ENCODE results near the gene MTRF1L. TPM values are rescaled to one million over a fixed set of nuclear protein-coding genes. Genes with fewer than 3 reads are reported as not detected.

MTRF1L gene
- polyA plus RNA-seq, 1 donor (not counting 4 experiments of a cell fraction or from before 2014, with no cell fraction given): 19.0 TPM

DNA sequence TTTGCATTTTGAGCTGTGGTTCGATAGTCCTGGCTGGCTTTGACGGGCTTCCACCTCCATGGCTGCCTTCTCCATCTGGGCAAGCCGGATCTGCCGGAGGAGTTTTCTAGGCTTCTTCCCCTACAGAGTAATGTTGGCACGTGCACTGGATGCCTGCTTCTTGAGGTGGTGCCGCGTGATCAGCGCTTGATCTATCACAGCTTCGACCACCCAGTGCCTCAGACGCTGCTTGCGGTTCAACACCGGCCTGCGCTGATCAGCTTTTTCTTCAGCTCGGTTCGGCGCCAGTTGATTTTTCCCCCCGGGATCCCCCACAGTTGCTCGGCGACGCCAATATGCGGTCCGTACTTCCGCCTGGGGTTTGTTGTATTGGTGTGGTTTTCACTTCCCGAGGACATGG is 43.2 kb downstream of the MTRF1L start:
- FAIRE-seq: no peak
- TF ChIP-seq EZH2 (IDR thresholded peaks at IDR 0.05; ENCODE audit: low read length): no peak
- TF ChIP-seq, protein P1, sequence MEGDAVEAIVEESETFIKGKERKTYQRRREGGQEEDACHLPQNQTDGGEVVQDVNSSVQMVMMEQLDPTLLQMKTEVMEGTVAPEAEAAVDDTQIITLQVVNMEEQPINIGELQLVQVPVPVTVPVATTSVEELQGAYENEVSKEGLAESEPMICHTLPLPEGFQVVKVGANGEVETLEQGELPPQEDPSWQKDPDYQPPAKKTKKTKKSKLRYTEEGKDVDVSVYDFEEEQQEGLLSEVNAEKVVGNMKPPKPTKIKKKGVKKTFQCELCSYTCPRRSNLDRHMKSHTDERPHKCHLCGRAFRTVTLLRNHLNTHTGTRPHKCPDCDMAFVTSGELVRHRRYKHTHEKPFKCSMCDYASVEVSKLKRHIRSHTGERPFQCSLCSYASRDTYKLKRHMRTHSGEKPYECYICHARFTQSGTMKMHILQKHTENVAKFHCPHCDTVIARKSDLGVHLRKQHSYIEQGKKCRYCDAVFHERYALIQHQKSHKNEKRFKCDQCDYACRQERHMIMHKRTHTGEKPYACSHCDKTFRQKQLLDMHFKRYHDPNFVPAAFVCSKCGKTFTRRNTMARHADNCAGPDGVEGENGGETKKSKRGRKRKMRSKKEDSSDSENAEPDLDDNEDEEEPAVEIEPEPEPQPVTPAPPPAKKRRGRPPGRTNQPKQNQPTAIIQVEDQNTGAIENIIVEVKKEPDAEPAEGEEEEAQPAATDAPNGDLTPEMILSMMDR (optimal IDR thresholded peaks at IDR 0.05 in 1 of 3, IDR thresholded peaks at IDR 0.05 in 1 of 3, conservative IDR thresholded peaks at IDR 0.05 in 1 of 3; ENCODE audit: extremely low read depth in 1 of 3, insufficient read depth in 2 of 3, low read length in 3 of 3): no peak
- Histone ChIP-seq H3K9ac (ENCODE audit: control insufficient read depth, extremely low read depth, insufficient read depth, low read length) (no peak overlapping the region), H3K36me3 (ENCODE audit: control insufficient read depth in 2 of 2, extremely low read depth in 1 of 2, insufficient read depth in 2 of 2, low read length in 2 of 2) (no peaks in the 10 kb centered on the region), H3K4me3 (ENCODE audit: control insufficient read depth in 2 of 3, extremely low read depth in 1 of 3, insufficient read depth in 2 of 3, low read depth in 1 of 3, low read length in 3 of 3) (no peak overlapping the region), H3K9me3 (ENCODE audit: control insufficient read depth, low read depth, low read length) (no peaks in the 10 kb centered on the region), H2AFZ (ENCODE audit: control insufficient read depth, low read length) (no peak overlapping the region), H3K27me3 (ENCODE audit: control insufficient read depth, extremely low read depth, insufficient read depth, low read length) (no peaks in the 10 kb centered on the region), H4K20me1 (ENCODE audit: control insufficient read depth, extremely low read depth, insufficient read depth, low read length) (no peaks in the 10 kb centered on the region), H3K9me1 (ENCODE audit: control insufficient read depth, extremely low read depth, insufficient read depth, low read length) (no peaks in the 10 kb centered on the region), H3K4me1 (ENCODE audit: control insufficient read depth, extremely low read depth, insufficient read depth, low read length) (no peaks in the 10 kb centered on the region), H3K4me2 (ENCODE audit: control insufficient read depth, extremely low read depth, insufficient read depth, low read depth, low read length) (no peak overlapping the region), H3K27ac (ENCODE audit: control insufficient read depth, insufficient read depth, low read length) (no peak overlapping the region), H3K79me2 (ENCODE audit: control insufficient read depth, insufficient read depth, low read length) (no peaks in the 10 kb centered on the region)
- dilution Hi-C loops (cut with MboI; ENCODE audit: extremely low pct_ligation_motif_present, low sequenced_read_pairs): no loop called here
- DNase-seq (ENCODE audit: low read depth, low spot score): no peak

- no peak overlapping the region for H3K4me3 ChIP-seq (ENCODE audit: control insufficient read depth in 2 of 3, extremely low read depth in 1 of 3, insufficient read depth in 2 of 3, low read depth in 1 of 3, low read length in 3 of 3)
- H3K9ac ChIP-seq (ENCODE audit: control insufficient read depth, extremely low read depth, insufficient read depth, low read length): no peak overlapping the region
- no peak for FAIRE-seq
- no peaks in the 10 kb centered on the region for H3K79me2 ChIP-seq (ENCODE audit: control insufficient read depth, insufficient read depth, low read length)
- no peaks in the 10 kb centered on the region for H3K4me1 ChIP-seq (ENCODE audit: control insufficient read depth, extremely low read depth, insufficient read depth, low read length)
- H3K9me3 ChIP-seq (ENCODE audit: control insufficient read depth, low read depth, low read length): no peaks in the 10 kb centered on the region
- H3K4me2 ChIP-seq (ENCODE audit: control insufficient read depth, extremely low read depth, insufficient read depth, low read depth, low read length): no peak overlapping the region
- DNase-seq (ENCODE audit: low read depth, low spot score): no peak
- H3K9me1 ChIP-seq (ENCODE audit: control insufficient read depth, extremely low read depth, insufficient read depth, low read length): no peaks in the 10 kb centered on the region
- dilution Hi-C loops (cut with MboI; ENCODE audit: extremely low pct_ligation_motif_present, low sequenced_read_pairs): no loop called here
- no peak overlapping the region for H2AFZ ChIP-seq (ENCODE audit: control insufficient read depth, low read length)
- no peaks in the 10 kb centered on the region for H3K27me3 ChIP-seq (ENCODE audit: control insufficient read depth, extremely low read depth, insufficient read depth, low read length)
- H4K20me1 ChIP-seq (ENCODE audit: control insufficient read depth, extremely low read depth, insufficient read depth, low read length): no peaks in the 10 kb centered on the region
- TF ChIP-seq, protein P1 (optimal IDR thresholded peaks at IDR 0.05 in 1 of 3, IDR thresholded peaks at IDR 0.05 in 1 of 3, conservative IDR thresholded peaks at IDR 0.05 in 1 of 3; ENCODE audit: extremely low read depth in 1 of 3, insufficient read depth in 2 of 3, low read length in 3 of 3): no peak
- TF ChIP-seq EZH2 (IDR thresholded peaks at IDR 0.05; ENCODE audit: low read length): no peak
- H3K36me3 ChIP-seq (ENCODE audit: control insufficient read depth in 2 of 2, extremely low read depth in 1 of 2, insufficient read depth in 2 of 2, low read length in 2 of 2): no peaks in the 10 kb centered on the region
- no peak overlapping the region for H3K27ac ChIP-seq (ENCODE audit: control insufficient read depth, insufficient read depth, low read length)
Measured at GRCh38 chr6:152957796-152958195, 44.7 kb downstream of the MTRF1L start.

Data from keratinocyte (primary cell).